HepG2 (cell line): Measurements from ENCODE around the gene WDCP. TPM values are rescaled to one million over a fixed set of nuclear protein-coding genes. Genes with fewer than 3 reads are reported as not detected.
A peak's percentile ranks its signal among the peaks of the same experiment; 100 is the strongest.

Experiments used
- BORCS8-MEF2B ChIP-seq: sonication (generic); formaldehyde crosslinking; IDR thresholded peaks from 2 replicates; pipeline ENCODE4 v1.8.0; 2022; ENCODE audit warnings: mild to moderate bottlenecking, missing genetic modification reagents
- CEBPB ChIP-seq: IDR thresholded peaks from 2 replicates; pipeline ENCODE4 v1.6.1; 2011; ENCODE audit warnings: low read depth, low read length, improper control_type of control experiment, borderline replicate concordance
- FOXA1 ChIP-seq, 2 experiments: fragments of 450-650 bp in 1 of 2; sonication (generic) in 1 of 2; formaldehyde crosslinking in 1 of 2; IDR thresholded peaks; 2 replicates each; pipeline versions ENCODE4 v1.4.0 to v1.6.1; 2016 to 2020; ENCODE audit warnings: missing genetic modification reagents in 1 of 2
- GZF1 ChIP-seq: sonication (generic); formaldehyde crosslinking; IDR thresholded peaks from 2 replicates; pipeline ENCODE4 v1.5.1; 2020; ENCODE audit warnings: mild to moderate bottlenecking, missing genetic modification reagents
- HNRNPK ChIP-seq: fragments of 200-400 bp; formaldehyde crosslinking; IDR thresholded peaks from 2 replicates; pipeline ENCODE4 v1.6.1; 2018; ENCODE audit warnings: low read length, low read depth, moderate library complexity, mild to moderate bottlenecking; ENCODE audit not compliant: poor library complexity, severe bottlenecking
- KLF11 ChIP-seq: IDR thresholded peaks from 2 replicates; pipeline ENCODE4 v1.6.1; 2016; ENCODE audit warnings: missing compliant biosample characterization
- MEF2D ChIP-seq: sonication (generic); formaldehyde crosslinking; IDR thresholded peaks from 2 replicates; pipeline ENCODE4 v1.5.1; 2020; ENCODE audit warnings: mild to moderate bottlenecking, missing genetic modification reagents
- ONECUT2 ChIP-seq: sonication (generic); formaldehyde crosslinking; IDR thresholded peaks from 2 replicates; pipeline ENCODE4 v1.4.0; 2020; ENCODE audit warnings: missing genetic modification reagents
- RBM22 ChIP-seq: fragments of 200-400 bp; formaldehyde crosslinking; optimal IDR thresholded peaks from 2 replicates; pipeline ENCODE3; 2017; ENCODE audit warnings: mild to moderate bottlenecking, low read length, moderate library complexity
- SP5 ChIP-seq: IDR thresholded peaks from 2 replicates; pipeline ENCODE4 v1.6.1; 2016; ENCODE audit warnings: low read depth, borderline replicate concordance
- TCF7L2 ChIP-seq: IDR thresholded peaks from 2 replicates; pipeline ENCODE4 v1.6.1; 2011; ENCODE audit warnings: mild to moderate bottlenecking, low read depth, low read length, moderate library complexity
- ZFP36L2 ChIP-seq: sonication (generic); formaldehyde crosslinking; IDR thresholded peaks from 2 replicates; pipeline ENCODE4 v1.4.0; 2020; ENCODE audit warnings: missing genetic modification reagents
- ZNF207 ChIP-seq: fragments of 450-650 bp; IDR thresholded peaks from 2 replicates; pipeline ENCODE4 v1.6.1; 2016; ENCODE audit warnings: antibody characterized with exemption, borderline replicate concordance
- ZNF326 ChIP-seq: sonication (generic); formaldehyde crosslinking; IDR thresholded peaks from 2 replicates; pipeline ENCODE4 v1.4.0; 2020; ENCODE audit warnings: missing genetic modification reagents, borderline replicate concordance
- ZNF644 ChIP-seq: IDR thresholded peaks from 2 replicates; pipeline ENCODE4 v1.6.1; 2016; ENCODE audit warnings: low read depth
- ZNF713 ChIP-seq: sonication (generic); formaldehyde crosslinking; IDR thresholded peaks from 2 replicates; pipeline ENCODE4 v1.4.0; 2020; ENCODE audit warnings: mild to moderate bottlenecking, missing genetic modification reagents
- ZNF772 ChIP-seq: sonication (generic); formaldehyde crosslinking; IDR thresholded peaks from 2 replicates; pipeline ENCODE4 v1.5.0; 2020; ENCODE audit warnings: mild to moderate bottlenecking, missing genetic modification reagents
- polyA plus RNA-seq, 8 experiments: library from polyadenylated mRNA; depleted of rRNA in 3 of 8; stranded (reverse) in 7 of 8; unstranded in 1 of 8; fragments of >200 nt; fragmentation: Illumina TruSeq in 4 of 8; extraction: Trizol in 4 of 8; gene quantifications; 2 replicates each; pipeline versions ENCODE4 v1.2.1 to v1.2.3, GENCODE V29; 2011 to 2016; ENCODE audit warnings: low read depth in 4 of 8, missing spikeins in 1 of 8, mixed read lengths in 1 of 8; ENCODE audit not compliant: insufficient read depth in 1 of 8
- total RNA-seq, 5 experiments: library from RNA; depleted of rRNA; stranded (reverse); fragments of >200 nt; fragmentation: Illumina TruSeq; extraction: Trizol; gene quantifications; 2 replicates each; pipeline ENCODE4 v1.2.3, GENCODE V29; 2016; ENCODE audit warnings: low read depth in 1 of 5
- TF ChIP-seq, protein P1 (sequence below): sonication (generic); formaldehyde crosslinking; IDR thresholded peaks from 2 replicates; pipeline ENCODE4 v1.4.0; 2020; ENCODE audit warnings: low read depth, mild to moderate bottlenecking, missing genetic modification reagents
- TF ChIP-seq, protein P2 (sequence below), 2 experiments: IDR thresholded peaks; 2 replicates each; pipeline ENCODE4 v1.6.1; 2011 to 2012; ENCODE audit warnings: low read length in 2 of 2, borderline replicate concordance in 1 of 2, low read depth in 1 of 2, mild to moderate bottlenecking in 1 of 2, moderate library complexity in 1 of 2
- TF ChIP-seq, protein P3 (sequence below): sonication (generic); formaldehyde crosslinking; IDR thresholded peaks from 2 replicates; pipeline ENCODE4 v1.5.0; 2020; ENCODE audit warnings: missing genetic modification reagents
- TF ChIP-seq, protein P4 (sequence below): fragments of 450-650 bp; IDR thresholded peaks from 2 replicates; pipeline ENCODE4 v1.6.1; 2016
- TF ChIP-seq, protein P5 (sequence below): sonication (generic); formaldehyde crosslinking; IDR thresholded peaks from 2 replicates; pipeline ENCODE4 v1.4.0; 2020; ENCODE audit warnings: mild to moderate bottlenecking, missing genetic modification reagents

WDCP gene
- total and polyA plus RNA-seq, 2 of the 13 experiments (the other 11 are each of a cell fraction or from before 2014, with no cell fraction given), result 17.4 to 22.6 TPM

DNA sequence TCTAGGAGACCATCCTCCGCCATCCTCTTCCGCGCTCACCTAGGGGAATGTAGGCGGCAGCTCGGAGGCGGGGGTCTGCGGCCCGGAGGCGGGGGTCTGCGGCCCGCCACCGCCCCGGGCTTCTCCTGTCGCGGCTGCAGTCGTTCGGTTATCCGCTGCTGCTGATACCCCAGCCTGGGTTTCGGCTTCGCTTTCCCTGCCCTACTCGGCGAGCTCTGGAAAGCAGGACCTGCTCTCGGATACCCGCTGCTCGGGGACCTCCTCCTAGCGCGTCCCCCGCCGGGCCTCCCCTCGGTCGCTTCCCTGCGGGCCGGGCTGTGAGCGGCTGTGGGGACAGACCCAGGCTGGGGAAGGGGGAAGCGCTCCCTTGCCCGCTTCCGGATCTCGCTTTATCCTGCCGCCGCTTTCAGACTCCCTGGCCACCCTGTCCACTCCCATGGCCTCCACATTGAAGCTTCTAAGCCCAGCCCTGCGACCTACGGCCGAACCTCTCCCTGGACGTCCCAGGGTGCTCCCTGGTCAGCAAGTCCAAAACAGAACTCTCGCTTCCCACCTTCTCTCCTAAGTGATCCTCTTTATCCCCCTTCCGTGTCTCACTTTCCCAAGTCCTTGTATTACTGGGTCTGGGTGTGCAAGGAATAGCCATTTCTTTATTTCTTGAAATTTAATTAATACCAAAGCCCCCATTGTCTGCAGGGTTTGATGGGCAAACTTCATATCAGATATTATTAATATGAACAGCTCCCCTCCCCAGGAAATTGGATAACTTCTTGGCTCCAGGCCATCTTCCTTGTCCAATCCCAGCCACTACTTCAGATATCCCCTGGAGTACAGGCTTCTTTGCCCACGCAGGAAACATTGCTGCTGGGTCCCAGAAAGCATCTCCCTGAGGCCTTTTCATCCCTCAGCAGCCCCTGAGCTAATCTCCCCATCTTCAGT lies 3.1 kb upstream of the WDCP start (continued):
- TF ChIP-seq, protein P1, sequence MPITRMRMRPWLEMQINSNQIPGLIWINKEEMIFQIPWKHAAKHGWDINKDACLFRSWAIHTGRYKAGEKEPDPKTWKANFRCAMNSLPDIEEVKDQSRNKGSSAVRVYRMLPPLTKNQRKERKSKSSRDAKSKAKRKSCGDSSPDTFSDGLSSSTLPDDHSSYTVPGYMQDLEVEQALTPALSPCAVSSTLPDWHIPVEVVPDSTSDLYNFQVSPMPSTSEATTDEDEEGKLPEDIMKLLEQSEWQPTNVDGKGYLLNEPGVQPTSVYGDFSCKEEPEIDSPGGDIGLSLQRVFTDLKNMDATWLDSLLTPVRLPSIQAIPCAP (CRISPR knock-in tag), result 0 out of 2 replicates have a peak, but pooled peaks have one; percentile 64
- no peak for TF ChIP-seq RBM22
- TF ChIP-seq, protein P2, sequence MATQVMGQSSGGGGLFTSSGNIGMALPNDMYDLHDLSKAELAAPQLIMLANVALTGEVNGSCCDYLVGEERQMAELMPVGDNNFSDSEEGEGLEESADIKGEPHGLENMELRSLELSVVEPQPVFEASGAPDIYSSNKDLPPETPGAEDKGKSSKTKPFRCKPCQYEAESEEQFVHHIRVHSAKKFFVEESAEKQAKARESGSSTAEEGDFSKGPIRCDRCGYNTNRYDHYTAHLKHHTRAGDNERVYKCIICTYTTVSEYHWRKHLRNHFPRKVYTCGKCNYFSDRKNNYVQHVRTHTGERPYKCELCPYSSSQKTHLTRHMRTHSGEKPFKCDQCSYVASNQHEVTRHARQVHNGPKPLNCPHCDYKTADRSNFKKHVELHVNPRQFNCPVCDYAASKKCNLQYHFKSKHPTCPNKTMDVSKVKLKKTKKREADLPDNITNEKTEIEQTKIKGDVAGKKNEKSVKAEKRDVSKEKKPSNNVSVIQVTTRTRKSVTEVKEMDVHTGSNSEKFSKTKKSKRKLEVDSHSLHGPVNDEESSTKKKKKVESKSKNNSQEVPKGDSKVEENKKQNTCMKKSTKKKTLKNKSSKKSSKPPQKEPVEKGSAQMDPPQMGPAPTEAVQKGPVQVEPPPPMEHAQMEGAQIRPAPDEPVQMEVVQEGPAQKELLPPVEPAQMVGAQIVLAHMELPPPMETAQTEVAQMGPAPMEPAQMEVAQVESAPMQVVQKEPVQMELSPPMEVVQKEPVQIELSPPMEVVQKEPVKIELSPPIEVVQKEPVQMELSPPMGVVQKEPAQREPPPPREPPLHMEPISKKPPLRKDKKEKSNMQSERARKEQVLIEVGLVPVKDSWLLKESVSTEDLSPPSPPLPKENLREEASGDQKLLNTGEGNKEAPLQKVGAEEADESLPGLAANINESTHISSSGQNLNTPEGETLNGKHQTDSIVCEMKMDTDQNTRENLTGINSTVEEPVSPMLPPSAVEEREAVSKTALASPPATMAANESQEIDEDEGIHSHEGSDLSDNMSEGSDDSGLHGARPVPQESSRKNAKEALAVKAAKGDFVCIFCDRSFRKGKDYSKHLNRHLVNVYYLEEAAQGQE (IDR thresholded peaks at IDR 0.05; ENCODE audit: borderline replicate concordance in 1 of 2, low read depth in 1 of 2, low read length in 2 of 2), result no peak
- no peak for TF ChIP-seq FOXA1 (IDR thresholded peaks at IDR 0.05)
- TF ChIP-seq FOXA1 (CRISPR knock-in tag; IDR thresholded peaks at IDR 0.05), result no peak
- TF ChIP-seq KLF11 (CRISPR knock-in tag), result no peak; the same call in 1 of the 2 replicates
- TF ChIP-seq, protein P3, sequence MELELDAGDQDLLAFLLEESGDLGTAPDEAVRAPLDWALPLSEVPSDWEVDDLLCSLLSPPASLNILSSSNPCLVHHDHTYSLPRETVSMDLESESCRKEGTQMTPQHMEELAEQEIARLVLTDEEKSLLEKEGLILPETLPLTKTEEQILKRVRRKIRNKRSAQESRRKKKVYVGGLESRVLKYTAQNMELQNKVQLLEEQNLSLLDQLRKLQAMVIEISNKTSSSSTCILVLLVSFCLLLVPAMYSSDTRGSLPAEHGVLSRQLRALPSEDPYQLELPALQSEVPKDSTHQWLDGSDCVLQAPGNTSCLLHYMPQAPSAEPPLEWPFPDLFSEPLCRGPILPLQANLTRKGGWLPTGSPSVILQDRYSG (CRISPR knock-in tag), result 0 out of 2 replicates have a peak, but pooled peaks have one; percentile 27
- no peak for TF ChIP-seq SP5 (CRISPR knock-in tag)
- no peak for TF ChIP-seq ZNF207
- no peak for TF ChIP-seq CEBPB
- TF ChIP-seq ONECUT2, result no peak
- no peak for TF ChIP-seq GZF1 (CRISPR knock-in tag)
- TF ChIP-seq TCF7L2, result no peak
- TF ChIP-seq ZNF713, result no peak
- TF ChIP-seq, protein P4, sequence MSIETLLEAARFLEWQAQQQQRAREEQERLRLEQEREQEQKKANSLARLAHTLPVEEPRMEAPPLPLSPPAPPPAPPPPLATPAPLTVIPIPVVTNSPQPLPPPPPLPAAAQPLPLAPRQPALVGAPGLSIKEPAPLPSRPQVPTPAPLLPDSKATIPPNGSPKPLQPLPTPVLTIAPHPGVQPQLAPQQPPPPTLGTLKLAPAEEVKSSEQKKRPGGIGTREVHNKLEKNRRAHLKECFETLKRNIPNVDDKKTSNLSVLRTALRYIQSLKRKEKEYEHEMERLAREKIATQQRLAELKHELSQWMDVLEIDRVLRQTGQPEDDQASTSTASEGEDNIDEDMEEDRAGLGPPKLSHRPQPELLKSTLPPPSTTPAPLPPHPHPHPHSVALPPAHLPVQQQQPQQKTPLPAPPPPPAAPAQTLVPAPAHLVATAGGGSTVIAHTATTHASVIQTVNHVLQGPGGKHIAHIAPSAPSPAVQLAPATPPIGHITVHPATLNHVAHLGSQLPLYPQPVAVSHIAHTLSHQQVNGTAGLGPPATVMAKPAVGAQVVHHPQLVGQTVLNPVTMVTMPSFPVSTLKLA, result no peak
- no peak for TF ChIP-seq ZNF326 (CRISPR knock-in tag)
- TF ChIP-seq, protein P5, sequence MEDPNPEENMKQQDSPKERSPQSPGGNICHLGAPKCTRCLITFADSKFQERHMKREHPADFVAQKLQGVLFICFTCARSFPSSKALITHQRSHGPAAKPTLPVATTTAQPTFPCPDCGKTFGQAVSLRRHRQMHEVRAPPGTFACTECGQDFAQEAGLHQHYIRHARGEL (CRISPR knock-in tag), result no peak
- TF ChIP-seq HNRNPK, result peak; percentile 22
- no peak; the same call in 1 of the 2 replicates for TF ChIP-seq MEF2D (CRISPR knock-in tag)
- no peak for TF ChIP-seq BORCS8-MEF2B
- TF ChIP-seq ZNF644 (CRISPR knock-in tag), result no peak
- no peak for TF ChIP-seq ZFP36L2
- TF ChIP-seq ZNF772 (CRISPR knock-in tag), result no peak
